ENCODE results near the gene EMC10.

The EMC10 gene

DNA sequence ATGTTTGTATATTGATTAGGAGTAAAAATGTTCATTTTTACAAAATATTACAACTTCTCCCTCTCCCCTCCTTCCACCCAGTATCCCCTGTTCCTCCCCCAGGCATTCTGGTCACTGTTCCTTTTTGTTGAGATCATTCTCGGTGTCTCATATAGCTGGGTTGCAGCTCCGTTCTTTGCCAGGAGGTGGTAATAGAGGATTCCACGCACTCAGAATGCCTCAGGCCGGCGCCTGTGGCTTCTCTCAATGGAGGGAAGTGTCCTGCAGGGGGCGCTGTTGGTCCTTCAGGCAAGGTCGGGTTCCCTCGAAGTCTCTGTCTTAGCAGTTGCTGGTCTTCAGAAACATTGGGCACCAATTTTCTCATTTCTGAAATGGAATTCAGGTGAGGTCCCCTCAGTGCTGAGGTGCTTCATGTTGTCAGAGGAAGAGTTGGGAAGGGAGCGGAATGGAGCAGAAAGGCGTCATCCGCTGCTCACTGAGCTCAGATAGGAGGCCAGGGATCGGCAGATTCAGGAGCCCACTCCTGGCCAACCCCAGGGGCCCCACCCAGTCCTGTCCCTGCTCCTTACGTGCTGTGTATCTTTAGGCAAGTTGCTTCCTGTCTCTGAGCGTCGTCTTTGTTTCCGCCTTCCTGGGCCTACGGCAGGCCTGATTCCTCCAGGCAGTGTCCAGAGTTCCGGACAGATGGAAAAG, 10.7 kb downstream of the EMC10 start:
- Histone ChIP-seq H3K27ac (no peak overlapping the region), H3K4me3 (no peak overlapping the region)
- TF ChIP-seq CTCF (IDR thresholded peaks at IDR 0.05), result no peak
- DNase-seq (ENCODE audit: low spot score), result no peak

DNA sequence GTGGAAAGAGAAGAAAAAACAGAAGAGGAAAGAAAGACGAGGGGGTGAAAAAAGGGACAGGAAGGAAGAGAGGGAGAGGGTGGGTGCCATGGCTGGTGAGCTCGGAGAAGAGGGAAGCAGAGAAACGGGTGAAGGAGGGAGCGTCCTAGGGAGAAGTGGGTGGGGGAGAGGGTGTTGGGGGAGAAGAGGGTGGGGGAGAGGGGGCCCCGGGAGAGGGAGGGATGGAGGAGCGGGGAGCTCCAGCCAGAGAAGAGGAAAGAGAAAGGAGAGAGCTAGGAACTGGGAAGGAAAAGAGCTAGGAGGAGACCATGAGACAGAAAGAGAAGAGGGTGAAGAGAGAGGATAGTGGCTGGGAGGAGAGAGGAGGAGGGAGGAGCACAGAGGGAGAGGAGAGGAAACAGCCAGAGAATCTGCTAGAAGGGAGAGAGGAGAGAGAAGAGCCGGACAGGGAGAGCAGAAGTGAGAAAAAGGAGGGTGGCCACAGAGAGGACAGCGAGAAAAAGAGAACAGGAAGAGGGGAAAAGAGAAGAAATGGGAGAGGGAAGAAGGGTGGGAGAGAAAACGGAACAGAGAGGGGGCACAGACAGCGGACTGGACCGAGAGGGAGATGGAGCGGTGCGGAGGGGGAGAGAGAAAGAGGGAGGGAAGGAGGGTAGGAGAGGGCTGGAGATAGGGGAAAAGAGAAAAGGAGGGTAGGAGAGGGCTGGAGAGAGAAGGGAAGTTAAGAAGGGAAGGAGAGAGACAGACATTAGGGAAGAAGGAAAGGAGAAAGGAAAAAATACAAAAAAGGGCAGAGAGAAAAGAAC, 12.3 kb downstream of the EMC10 start:
- no peak for TF ChIP-seq CTCF (IDR thresholded peaks at IDR 0.05)
- Histone ChIP-seq H3K27ac (peak overlapping the region in 1 of 2 donors; percentile 37), H3K4me3 (no peak overlapping the region)
- DNase-seq (ENCODE audit: low spot score), result no peak

GRCh38 chr19:50489461-50490011, 13.2 kb downstream of the EMC10 start:
- no peak for TF ChIP-seq CTCF (IDR thresholded peaks at IDR 0.05)
- no peak for DNase-seq (ENCODE audit: low spot score)
- peak overlapping the region in 1 of 2 donors; percentile 37 for H3K27ac ChIP-seq
- H3K4me3 ChIP-seq, result peak overlapping the region; percentile 38

DNA sequence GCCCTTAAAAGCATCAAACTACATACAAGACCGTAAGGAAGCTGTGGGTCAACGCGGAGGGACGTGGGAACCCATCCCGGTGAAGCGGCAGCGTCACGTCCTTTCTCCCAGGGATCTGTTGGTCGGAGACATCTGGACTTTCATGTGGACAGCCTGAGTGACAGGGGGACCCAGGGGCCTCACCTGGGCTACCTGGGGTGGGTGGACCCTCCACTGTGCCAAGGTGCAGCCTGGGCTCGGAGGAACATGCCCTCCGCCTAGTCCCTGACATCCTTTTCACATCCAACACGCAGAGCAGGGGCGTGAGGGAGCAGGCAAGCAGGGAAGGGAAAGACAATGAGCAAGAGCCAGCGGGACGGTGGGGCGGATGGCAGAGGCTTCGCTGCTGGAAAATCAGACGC, 14.1 kb downstream of the EMC10 start:
- no peak for TF ChIP-seq CTCF (IDR thresholded peaks at IDR 0.05)
- Histone ChIP-seq H3K27ac (no peak overlapping the region), H3K4me3 (no peak overlapping the region)
- DNase-seq (ENCODE audit: low spot score), result no peak

GRCh38 chr19:50490991-50491472, 14.7 kb downstream of the EMC10 start:
- no peak overlapping the region for H3K4me3 ChIP-seq
- H3K27ac ChIP-seq, result no peak overlapping the region
- no peak for TF ChIP-seq CTCF (IDR thresholded peaks at IDR 0.05)
- DNase-seq (ENCODE audit: low spot score), result no peak

GRCh38 chr19:50492303-50493052, 16.2 kb downstream of the EMC10 start:
- H3K4me3 ChIP-seq, result no peak overlapping the region
- DNase-seq (ENCODE audit: low spot score), result no peak
- TF ChIP-seq CTCF (IDR thresholded peaks at IDR 0.05), result no peak
- H3K27ac ChIP-seq, result no peak overlapping the region

Data from coronary artery (tissue), 2 donors.